ENCODE data around the gene FHIT.

DNA sequence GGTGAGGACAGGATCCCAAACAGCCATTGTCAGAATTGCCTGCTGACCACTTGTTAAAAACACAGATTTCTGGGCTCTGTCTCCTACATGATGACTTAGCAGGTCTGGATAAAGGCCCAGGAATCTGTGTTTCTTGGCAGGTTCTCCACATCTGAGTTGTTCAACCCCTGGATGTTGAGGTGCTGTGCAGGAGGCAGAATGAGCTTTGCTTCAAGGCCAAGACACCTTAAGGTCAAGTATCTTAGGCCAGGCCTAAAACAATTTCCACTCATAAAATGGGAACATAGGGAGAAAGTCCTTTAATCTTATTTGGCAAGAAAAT is 1522.7 kb downstream of the FHIT start:
- TF ChIP-seq CTCF (IDR thresholded peaks at IDR 0.05; ENCODE audit: low read depth, low read length), result no peak
- no peak for TF ChIP-seq EZH2phosphoT487 (IDR thresholded peaks at IDR 0.05; ENCODE audit: low read depth)
